SKM-1 treated with dmso at 0.1 percent for 144 hours (cell line): ENCODE measurements around the gene CHN2.

ENCODE experiments used
- DNase-seq: peaks from one replicate; lab custom pipeline; 2025; ENCODE audit not compliant: unreplicated experiment; lab: John Stamatoyannopoulos, UW

The CHN2 gene

DNA sequence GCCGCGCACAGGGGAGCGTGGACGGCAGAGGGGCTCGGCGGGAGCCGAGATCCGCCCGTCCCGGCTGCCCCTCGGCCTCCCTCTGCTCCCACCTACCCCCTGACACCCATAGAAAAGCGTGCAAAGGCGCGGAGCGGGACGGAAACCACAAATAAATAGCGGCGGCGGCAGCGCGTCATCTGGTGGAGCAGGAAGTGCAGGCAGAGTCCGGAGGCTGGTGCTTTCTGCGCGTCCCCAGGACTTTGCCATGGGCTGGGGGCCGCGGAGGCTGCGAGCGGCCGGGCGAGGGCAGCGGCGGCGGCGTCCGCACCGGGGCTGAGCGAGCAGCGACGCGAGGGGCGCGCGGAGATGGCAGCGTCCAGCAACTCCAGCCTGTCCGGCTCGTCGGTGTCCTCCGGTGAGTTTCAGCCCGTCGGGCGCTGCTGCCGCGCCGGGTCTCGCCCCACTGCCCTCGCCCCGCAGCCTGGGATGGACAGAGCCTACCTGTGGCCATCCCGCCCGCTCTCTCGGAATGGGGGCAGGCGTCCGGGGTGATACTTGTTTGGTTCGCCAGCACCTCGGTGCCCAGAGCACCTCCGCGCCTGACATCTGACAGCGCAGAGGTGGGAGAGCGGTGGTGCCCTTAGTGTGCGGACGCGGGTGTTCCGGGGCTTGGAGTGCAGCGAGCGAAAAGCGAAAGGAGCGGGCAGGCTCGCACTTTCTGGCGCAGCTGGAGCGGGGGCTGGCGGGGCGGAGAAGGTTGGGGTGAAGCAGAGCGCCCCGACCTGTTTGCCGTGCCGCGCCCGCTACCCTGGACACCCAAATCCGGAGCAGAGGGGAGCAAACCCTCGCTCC, at the start of gene CHN2:
Gene CHN2, plus strand, starts transcription at position 182 of the 834 bp plus-strand sequence.
- no peak for DNase-seq

DNA sequence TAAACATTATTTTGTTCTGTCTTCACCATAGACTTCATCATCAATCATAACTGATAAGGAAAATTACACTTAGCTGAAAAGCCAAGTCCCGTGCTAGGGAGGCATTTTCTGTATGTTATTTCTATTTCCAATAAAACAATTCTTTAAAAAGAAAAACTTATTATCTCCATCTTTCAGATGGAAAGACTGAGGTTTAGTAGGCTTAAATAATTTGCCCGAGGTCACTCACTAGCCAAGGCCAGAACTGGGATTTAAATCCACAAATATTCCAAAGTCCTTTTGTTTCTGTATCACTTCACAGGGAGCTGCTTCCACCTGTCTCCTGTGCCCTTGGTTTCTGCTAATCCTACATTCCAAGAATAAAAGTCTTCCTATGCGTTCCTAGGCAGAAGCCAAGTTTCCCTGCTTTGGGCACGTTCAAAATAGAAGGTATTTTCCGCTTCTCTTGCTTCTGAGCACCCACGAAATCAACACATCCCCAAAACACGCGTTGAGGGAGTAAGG, 49.0 kb upstream of the CHN2 start:
- DNase-seq = no peak

DNA sequence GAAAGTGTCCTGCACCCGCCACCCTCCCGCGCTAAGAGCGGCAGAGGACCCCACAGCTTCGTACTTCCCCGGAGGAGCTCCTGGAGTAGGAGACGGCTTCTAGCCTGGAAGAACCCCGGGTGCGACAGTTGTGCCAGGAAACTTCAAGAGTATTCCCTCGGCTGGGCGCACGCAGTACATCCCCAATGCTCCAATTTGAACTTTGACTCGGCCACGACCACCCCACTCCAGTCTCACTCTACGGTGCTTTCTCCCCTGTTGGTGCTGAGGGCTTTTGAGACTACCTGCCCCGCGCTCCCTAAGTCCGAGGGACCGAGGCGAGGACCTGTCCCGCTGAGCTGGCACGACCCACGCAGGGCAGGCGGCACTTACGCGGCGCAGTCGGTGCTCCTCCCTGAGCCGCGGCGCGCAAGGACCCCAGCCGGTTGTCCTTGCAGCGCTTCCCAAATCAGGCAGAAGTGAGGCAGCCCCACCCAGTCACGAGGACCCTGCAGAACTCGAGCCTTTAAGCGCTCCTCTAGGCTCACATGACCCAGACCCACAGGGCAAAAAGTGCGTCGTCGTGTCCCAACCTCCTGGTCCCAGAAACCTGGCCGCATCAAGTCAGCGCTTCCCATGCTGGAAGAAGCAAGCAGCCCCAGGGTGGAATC, 48.4 kb upstream of the CHN2 start, which contains the start of gene CPVL:
Gene CPVL, minus strand, starts transcription at position 481 of the 650 bp plus-strand sequence. CDS start 25,476 bp downstream, outside the sequence.
- peak; percentile 79 for DNase-seq

DNA sequence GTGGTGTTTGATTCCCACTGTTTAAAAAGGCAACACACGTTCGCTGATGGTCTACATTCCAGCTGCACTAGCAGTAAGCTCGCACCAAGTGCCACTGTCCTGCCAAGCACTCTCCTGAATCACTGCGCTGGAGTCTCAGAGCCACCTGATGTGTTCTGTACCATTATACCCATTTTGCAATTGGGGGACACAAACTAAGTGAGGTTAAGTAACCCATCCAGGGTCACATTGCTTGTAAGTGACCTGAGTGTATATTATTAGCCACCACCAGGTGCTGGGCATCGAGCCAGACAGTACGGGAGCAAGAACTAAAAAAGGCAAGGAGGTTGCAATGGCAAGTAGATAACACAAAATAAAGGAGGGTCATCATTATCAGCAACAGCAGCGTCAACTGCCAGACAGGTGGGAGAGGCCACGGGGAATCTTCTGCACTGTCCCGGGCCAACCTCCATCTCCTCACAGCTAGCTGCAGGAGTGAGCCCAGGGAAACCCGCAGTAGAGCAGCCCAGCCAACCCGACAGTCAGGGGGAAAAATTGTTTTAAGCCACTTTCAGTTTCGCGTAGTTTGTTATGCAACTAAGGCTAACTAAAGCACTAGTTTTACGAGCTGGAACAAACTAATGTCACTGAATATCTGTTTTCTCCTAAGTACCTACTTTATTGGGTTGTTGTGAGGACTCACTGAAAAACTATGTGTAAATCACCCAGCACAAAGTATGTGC, 47.5 kb upstream of the CHN2 start:
- peak; percentile 12 for DNase-seq

DNA sequence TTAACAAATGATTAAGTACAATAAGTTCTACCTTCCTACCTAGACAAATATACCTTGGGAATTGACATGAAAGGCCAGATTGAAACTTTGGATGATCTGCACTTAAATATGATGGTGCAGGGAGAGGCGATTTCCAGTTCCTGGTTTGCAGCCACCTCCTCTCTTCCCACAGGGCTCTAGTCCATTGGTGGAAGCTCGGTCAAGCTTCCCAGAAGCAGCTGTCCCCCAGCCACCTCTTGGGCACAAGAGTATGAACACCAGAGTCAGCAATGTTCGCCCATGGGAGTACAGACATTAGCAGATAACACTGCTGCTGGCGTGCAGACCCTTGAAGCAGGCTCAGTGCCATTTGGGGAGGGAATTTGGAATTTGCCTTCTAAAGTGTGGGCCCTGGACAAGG, 46.8 kb upstream of the CHN2 start:
- DNase-seq = no peak

DNA sequence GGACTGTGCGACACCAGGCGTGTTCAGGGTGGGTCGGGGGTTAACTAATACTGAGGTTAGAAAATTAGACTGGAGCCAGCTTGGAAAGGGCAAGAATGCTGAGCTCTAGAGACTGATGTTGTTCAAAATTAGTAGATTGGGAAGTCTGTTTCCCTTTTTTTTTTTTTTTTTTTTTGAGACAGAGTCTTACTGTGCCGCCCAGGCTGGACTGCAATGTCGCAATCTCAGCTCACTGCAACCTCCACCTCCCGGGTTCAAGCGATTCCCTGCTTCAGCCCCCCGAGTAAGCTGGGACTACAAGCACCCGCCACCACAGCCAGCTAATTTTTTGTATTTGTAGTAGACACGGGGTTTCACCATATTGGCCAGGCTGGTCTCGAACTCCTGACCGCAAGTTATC, 45.5 kb upstream of the CHN2 start:
- DNase-seq = no peak

DNA sequence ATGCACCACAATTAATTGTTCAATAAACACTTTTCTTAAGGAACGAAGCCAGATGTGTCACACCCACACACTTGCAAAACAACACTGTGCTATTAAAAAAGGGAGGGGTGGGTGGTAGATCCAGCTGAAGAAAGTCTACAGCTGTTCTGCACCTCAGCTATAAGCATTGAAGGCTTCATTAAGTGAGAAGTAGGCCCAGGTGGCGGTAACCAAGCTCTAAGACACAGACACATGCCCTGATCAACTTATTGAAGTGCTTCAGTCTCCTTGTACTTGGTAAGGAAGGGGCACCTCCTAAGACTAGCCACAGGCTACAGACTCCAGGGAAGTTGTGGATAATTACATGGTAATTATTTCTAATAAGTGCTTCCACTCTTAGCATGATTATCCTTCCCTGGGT, 43.7 kb upstream of the CHN2 start:
- DNase-seq = no peak

DNA sequence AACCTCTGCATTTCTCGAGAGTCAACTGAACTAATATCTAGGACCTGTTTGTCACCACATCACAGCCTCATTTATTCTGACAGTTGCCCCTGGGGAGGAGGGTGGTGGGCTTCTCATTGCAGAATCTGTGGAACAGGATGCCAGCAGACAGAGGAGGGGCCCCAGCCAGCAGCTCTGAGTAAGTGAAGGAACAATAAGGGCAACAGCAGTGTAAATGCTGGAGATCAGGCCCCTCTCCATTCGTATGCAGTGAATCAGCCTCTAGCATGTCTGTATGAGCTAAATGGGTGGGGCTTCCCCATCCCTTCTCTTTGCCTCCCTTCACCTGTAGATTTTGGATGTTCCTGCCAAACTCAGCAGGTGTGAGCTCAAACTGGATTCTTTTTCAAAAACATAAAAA, 40.5 kb upstream of the CHN2 start:
- no peak for DNase-seq

DNA sequence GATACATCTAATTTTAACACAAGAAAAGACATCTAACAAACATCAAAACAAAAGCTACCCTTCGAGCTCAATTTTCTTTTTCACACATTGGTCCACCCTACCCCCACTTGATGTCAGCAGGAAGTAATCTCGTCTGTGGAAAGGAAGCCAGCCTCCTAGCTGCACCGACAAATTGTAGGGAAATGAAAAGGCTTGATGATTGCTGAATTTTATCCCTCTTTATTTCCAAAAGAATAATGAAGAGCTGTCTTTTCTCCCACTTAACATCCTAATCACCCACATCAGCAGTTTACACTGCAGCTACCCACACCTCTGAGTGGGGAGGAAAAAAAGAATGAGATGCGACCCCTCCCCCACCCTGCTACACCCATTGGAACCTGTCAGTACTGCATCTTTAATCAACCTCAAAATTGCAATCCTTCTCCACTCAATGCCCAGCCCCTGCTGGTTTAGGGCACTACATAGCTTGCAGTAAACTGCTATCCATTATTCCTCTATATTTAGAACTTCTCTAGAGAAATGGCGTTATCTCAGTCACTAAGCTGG, 37.6 kb upstream of the CHN2 start:
- no peak for DNase-seq

DNA sequence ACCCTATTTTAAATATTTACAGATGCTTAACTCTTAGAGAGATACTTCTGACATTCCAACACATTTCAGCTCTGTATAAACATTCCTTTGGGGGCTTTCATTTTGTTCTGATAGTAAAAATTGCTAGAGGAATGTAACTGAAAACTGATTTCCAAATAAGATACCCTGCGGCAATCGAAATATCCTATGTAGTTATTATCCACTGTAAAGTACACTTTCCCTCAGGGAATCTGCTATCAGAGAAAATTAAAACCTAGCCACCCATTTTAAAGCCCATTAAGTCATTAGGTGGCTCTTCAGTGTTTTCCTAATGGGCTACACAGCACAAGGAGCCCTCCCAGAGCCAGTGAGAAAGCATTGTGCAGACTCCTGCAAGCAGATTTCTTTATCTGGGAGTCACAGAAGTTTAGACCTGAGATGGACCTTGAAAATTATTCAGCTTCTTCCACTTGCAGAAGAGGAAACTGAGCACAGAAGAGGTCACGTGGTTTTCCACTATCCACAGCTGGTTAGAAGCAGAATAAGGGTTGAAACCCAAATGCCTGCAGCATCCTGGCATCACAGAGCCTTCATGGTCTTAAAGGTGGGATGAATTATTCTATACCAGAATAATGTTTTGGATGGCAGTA, 35.7 kb upstream of the CHN2 start:
- DNase-seq = no peak

DNA sequence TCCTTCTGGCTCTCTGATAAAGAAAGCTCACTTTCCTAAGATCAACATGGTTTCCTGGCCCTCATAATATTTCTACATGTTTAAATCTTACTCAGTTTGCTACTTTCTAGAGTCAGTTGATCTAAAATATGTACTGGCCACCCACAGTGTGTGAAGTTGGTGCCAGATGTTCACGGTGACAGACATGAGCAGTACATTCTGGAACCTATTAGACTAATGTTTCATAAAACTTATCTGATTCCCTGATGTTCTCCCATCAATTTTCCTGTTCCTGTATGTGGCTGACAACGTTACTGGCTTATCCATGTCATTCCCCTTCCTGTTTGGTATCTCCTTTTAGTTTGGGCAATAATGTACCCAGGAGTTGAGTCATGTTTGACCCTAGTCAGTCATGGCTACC, 34.5 kb upstream of the CHN2 start:
- no peak for DNase-seq

DNA sequence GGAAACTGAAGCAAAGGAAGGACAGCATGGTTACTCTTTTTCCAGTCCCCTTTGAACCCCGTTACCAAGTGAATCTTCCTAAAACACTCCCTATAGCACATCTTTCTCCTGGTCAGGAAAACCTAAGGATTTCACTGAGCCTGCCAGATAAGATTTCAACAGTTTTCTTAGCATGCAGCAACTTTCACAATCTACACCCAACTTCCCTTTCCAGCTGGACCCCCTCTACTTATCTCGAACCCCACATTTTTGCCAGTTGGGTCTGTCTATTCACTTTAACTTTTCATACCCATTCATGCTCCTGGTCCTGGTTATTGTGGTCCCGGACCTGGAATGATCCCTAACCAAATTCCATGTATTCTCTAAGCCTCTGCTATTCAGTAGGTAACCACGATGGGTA, 33.3 kb upstream of the CHN2 start:
- DNase-seq = no peak

DNA sequence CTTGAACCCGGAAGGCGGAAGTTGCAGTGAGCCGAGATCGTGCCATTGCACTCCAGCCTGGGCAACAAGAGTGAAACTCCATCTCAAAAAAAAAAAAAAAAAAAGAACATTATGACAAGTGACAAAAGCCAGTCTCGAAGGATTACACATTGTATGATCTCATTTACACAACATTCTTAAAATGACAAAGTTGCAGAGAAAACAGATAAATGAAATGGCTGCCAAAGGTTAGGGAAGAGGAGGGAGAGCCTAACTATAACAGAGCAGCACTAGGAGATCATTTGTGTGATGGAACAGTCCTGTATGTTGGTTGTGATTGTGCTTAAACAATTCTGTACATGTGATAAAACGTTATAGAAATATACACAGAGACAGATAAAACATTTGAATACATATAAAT, 32.0 kb upstream of the CHN2 start:
- DNase-seq = no peak

DNA sequence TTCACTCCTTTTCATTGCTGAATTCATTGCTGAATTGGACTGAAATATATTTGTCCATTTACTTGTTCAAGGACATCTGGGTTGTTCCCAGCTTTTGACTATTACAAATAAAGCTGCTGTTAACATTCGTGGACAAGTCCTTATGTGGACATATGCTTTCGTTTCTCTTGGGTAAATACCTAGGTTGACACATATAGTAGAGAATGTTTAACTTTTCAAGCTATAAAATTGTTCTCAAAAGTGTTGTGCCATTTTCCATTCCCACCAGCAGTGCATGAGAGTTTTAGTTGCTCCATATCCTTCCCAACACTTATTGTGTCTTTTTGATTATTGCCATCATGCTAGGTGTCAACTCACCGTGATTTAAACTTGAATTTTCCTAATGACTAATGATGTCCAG, 30.7 kb upstream of the CHN2 start:
- no peak for DNase-seq

DNA sequence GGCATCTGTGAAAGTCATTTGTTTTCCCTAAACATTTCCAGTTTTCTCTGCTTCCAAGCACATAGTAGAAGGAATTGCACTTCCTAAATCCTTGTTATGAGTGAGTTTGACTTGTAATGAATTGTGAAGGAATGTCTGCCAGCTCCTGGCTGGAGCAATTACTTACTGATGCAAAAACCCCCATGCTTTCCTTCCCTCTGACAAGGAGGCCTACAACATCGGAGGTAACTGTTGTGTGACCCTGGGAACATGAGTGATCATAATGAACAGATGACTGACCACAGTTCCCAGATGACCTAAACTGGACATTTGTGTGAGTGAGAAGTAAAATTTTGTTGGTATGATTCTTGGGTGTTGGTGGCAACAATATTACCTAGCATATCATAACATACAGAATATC, 26.9 kb upstream of the CHN2 start:
- no peak for DNase-seq

DNA sequence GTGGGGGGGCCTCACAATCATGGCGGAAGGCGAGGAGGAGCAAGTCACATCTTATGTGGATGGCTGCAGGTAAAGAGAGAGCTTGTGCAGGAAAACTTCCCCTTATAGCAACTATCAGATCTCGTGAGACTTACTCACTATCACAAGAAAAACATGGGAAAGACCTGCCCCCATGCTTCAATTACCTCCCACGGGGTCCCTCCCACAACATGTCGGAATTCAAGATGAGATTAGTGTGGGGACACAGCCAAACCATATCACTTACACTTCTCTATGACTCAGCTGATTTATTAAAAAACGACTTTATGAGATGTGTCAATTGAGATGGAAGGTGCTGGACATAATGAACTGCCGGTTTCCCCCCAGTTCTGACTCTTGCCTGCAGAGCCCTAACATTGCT, 23.8 kb upstream of the CHN2 start:
- DNase-seq = no peak

DNA sequence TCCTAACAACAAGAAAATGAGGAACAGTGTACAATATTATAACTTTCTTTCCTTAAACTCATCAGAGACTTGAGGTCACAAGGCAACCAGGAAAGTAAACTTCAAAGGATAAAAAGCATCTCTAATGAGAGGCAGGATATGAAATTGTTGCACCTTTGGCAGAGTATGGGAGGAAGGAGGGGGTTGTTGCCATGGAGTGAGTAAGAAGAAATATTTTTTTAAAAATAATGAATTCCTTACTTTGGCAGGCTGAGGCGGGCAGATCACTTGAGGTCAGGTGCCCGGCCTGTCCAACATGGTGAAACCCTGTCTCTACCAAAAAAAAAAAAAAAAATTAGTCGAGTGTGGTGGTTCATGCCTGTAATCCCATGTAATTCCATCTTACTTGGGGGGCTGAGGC, 21.1 kb upstream of the CHN2 start:
- DNase-seq = no peak

DNA sequence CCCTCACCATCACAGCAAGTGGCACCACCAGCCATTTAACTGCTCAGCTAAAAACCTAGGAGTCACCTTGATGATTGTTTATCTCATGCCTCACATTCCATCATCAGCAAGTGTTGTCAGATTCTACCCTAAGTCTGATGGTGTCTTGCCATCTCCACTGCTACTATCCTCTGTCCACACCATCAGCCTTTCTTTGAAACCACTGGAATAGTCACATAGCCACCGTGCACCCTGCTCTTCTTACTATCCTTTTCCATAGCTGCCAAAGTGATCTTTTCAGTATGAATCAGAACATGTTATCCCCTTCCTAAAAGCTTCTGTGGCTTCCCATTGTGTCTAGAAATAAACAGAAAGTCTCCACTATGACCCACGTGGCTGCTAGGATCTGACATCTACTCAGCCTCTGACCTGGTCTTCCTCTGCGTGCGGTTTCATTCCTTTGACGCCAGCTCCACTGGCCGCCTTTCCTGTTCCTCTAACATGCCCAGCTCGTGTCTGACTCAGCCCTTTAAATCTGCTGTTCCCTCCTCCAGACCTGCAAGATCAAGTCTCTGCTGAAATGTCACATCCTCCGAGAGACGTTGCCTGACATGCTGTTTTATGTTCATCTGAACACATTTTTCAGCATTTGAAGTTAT, 16.5 kb upstream of the CHN2 start:
- DNase-seq = no peak

DNA sequence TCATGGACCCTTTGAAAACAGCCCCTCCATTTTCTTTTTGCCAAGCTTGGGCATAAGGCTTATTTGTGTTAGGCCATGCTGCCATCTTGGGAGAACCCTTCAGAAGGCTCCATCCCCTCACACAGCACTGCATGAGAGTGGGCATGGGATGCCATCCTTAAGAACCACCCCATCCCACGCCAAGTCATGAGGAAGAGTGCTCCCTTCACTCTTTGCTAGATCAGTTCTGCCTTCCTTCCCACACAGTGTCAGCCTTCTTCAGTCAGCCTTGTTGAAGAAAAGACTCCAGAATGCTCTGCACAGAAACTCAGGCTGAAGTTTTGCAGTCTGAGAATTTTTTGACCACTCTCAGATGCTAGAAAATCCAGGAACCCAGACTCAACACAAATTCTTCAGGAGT, 15.5 kb upstream of the CHN2 start:
- DNase-seq = no peak

DNA sequence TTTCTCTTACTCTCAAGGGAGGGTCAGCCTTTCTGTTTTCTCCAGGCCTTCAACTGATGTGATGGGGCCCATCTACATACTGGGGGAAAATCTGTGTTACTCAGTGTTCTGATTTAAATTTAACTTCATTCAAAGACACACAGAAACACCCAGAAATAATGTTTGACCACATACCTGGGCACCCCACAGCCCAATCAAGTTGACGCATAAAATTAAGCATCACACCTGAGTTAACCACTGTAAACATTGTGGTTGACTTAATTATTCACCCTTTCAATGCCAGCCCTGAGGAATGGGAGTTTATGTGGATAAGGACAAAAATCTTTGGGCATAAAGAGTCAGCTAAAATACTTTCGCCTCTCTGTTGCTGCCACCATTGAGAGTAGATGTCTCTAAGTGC, 10.0 kb upstream of the CHN2 start:
- no peak for DNase-seq

DNA sequence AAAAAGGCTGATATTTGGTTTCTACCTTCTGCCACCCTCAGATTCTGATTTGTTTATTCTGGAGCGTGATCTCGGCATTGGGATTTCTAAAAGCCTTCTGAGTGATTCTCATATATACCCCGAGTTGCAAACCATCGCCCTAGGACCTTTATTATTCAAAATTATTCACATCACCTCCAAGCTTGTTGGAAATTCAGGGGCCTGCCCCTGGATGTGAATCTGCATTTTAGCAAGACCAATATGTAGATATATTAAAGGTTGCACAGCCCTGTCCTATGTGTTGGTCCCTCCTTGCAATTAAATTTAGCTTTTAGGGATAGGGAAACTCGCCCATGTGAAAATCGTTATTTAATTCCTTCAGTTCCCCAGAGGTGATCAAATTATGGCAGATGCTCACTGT, 9.0 kb upstream of the CHN2 start:
- no peak for DNase-seq
